ENCODE measurements around the gene CTU1.

The CTU1 gene

DNA sequence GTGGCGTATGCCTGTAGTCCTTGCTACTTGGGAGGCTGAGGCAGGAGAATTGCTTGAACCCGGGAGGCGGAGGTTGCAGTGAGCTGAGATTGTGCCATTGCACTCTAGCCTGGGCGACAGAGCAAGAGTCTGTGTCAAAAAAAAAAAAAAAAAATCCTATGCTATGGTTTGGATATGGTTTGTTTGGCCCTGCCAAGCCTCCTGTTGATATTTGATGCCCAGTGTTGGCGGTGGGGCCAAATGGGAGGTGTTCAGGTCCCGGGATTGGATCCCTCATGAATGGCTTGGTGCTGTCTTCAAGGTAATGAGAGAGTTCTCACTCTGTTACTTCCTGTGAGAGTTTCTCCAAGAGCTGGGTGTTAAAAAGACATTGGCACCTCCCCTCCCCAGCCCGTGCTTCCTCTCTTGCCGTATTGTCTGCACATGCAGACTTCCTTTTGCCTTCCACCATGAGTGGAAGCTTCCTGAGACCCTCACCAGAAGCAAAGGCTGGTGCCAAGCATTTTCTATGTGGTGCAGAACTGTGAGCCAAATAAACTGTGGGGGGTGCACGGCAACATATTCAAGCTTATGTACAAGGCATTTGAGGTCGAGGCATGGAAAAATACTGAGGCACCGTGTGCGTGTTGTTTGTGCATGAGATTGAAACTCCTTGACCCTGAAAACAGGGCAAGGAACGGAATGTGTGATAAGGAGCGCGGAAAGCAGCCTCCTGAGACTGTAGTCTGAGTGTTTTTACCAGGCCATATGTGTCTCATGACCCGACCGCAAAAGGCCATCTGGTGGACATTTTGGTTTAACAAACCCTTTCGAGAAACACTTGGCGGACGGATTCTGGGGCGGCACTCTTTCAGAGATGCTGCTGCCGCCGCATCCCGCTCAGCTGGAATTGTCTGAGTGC, 23.8 kb upstream of the CTU1 start:
- DNase-seq, result peak; percentile 57

DNA sequence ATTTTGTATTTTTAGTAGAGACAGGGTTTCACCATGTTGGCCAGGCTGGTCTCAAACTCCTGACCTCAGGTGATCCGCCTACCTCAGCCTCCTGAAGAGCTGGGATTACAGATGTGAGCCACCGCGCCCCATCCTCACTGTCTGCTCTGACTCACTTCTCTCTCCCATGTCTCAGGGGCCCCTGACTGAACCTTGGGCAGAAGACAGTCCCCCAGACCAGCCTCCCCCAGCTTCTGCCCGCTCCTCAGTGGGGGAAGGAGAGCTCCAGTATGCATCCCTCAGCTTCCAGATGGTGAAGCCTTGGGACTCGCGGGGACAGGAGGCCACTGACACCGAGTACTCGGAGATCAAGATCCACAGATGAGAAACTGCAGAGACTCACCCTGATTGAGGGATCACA, 21.5 kb upstream of the CTU1 start:
- no peak for DNase-seq

DNA sequence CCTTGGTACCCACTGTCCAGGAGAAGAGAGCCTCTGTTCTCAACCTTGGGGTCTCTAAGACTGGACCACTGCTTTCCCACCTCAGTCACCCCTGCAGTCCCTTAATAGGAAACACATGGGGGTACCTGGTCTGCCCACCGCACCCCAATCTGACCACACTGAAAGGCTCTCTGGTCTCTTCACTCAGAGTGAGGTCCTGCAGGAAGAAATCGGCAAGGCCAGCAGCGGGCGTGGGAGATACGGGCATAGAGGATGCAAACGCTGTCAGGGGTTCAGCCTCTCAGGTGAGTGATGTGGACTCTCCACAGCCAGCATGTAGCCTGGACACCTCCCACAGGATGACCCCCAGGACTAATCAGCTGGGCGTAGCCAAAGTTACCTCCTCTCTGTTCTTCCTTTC, 20.0 kb upstream of the CTU1 start:
- no peak for DNase-seq

DNA sequence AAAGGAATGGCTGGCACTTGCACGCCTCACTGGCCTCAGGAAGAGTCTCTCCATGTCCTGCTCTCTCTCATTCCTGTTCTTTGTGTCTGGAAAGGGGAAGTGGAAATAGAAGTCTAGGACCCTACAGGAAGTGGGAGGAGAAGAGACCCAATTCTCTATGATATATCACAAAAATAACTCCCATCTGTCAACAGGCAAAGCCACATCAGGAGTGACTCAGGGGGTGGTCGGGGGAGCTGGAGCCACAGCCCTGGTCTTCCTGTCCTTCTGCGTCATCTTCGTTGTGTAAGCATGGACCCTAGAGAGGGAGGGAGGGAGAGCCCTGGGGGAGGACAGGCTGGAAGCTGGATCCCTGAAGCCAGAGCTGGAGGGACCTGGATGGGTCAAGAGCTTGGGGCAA, 19.5 kb upstream of the CTU1 start:
- DNase-seq, result peak; percentile 29

DNA sequence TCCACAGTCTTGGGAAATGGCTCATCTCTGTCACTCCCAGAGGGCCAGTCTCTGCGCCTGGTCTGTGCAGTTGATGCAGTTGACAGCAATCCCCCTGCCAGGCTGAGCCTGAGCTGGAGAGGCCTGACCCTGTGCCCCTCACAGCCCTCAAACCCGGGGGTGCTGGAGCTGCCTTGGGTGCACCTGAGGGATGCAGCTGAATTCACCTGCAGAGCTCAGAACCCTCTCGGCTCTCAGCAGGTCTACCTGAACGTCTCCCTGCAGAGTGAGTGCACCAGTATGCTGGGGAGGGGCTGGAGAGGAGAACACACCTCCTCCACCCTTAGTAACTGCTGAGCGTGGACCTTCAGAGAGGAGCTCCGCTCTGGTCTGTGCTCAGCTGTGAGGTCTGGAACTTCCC, 18.8 kb upstream of the CTU1 start:
- no peak for DNase-seq

DNA sequence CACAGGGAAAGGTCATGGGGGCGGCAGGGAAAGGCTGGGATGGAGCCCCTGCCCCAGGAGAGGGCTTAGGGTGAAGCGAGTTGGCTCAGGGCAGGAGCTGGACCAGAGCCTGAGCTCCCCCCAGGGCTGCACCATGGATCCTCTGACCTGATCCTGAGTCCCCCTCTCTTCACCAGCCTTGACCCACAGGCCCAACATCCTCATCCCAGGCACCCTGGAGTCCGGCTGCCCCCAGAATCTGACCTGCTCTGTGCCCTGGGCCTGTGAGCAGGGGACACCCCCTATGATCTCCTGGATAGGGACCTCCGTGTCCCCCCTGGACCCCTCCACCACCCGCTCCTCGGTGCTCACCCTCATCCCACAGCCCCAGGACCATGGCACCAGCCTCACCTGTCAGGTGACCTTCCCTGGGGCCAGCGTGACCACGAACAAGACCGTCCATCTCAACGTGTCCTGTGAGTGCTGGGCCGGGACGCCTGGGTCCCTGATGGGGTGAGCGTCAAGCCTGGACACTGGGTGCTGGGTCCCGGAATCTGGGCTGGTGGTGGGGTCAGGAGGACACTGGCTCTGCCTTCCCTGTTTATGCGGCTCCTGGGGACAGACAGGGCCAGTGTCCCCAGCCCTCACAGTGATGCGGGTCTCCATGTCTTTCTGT, 17.3 kb upstream of the CTU1 start:
- no peak for DNase-seq

DNA sequence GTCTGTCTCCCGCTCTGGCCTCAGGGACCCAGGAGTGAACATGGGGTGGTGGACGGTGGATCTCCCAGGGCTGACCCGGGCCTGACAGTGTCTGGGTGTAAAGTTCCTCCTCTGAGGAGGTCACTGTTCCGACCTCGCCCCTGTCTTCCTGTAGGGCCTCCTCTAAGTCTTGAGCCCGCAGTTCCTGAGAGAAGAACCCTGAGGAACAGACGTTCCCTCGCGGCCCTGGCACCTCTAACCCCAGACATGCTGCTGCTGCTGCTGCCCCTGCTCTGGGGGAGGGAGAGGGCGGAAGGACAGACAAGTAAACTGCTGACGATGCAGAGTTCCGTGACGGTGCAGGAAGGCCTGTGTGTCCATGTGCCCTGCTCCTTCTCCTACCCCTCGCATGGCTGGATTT, 16.5 kb upstream of the CTU1 start, which contains the start of gene SIGLEC9:
Gene SIGLEC9, plus strand, starts transcription at position 178 of the 400 bp plus-strand sequence. Its CDS starts 69 bp downstream, at position 247.
- DNase-seq, result no peak

DNA sequence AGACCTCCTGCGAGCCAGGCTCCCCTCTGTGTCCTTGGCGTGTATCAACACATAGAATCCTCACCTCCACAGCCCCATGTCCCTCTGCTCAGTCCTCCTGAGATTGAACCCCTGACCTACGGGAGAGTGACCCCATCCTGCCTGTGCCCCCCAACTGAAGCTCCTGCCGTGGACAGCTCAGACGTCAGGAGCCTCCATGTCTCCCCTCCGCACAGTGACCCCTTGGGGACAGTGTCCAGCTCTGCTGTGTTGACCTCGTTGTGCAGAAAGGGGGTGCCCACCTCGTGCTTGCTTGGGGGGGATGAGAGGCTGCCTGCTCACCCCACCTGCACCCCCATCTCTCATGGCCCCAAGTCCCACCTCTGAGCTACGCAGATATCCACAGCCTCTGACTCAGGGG, 16.0 kb upstream of the CTU1 start:
- no peak for DNase-seq

DNA sequence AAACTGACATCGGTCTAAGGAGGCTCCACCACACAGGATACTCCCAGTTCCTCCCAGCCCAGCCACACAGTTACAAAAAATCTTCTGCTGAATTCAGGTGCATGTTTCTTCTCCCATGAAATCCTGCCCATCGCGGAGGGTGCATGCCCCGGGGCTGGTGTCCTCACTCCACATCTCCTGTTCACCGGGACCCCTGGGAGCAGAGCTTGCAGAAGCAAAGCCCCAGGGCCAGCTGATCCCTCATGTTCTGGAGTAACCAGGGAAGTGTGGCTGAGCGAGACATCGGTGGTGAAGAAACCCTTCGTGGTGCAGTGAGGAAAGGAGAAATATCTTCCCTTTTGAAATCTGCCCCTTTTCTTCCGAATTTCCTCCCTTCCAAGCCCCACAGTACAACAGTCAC, 15.6 kb upstream of the CTU1 start:
- DNase-seq, result no peak

DNA sequence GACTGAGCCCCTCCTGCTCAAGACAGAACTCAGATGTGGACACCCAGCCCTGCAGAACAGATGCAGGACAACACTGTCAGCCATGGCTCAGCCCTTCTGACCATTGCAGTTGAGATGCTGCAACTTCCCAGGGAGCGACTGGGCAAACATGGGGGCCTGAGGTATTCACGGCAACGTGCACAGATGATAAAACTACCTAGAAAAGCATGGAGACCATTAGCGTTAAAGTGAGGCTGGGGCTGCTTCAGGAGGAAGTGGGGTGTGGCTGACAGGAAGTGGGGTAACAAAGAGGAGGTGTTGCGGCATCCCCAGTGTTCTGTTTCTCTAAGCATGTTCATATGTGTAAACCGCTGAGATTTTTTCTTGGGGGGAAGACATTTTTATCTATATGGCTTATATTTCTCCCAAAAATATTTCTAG, 15.2 kb upstream of the CTU1 start:
- DNase-seq, result no peak

DNA sequence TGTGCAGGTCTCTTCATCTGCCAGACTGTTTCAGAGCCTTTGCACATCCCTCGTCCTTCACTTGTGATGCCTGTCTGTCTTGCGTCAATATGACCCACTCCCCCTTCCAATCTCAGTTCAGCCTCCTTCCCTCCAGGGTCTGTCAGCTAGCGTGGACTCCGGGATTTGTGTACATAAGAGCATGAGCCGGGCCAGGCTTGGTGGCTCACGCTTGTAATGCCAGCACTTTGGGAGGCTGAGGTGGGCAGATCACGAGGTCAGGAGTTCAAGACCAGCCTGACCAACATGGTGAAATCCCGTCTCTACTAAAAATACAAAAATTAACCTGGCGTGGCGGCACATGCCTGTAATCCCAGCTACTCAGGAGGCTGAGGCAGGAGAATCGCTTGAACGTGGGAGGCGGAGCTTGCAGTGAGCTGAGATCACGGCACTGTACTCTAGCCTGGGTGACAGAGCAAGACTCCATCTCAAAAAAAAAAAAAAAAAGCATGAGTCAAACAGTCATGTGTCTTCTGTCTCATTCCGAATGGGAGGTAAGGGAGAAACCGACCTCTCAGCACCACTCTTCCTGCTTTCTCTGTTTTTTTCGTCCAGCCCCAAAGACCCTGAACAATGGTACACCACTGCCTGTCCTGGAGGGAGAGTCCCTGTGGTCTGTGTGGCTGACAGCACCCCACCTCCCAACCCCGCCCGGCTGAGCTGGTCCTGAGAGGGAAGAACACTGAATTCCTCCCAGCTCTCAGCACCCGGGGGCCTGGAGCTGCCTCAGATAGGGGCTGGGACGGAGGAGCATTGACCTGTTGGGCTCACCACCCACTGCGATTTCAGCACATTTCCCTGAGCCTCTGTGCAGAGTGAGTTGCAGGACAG, 14.1 kb upstream of the CTU1 start:
- no peak for DNase-seq

DNA sequence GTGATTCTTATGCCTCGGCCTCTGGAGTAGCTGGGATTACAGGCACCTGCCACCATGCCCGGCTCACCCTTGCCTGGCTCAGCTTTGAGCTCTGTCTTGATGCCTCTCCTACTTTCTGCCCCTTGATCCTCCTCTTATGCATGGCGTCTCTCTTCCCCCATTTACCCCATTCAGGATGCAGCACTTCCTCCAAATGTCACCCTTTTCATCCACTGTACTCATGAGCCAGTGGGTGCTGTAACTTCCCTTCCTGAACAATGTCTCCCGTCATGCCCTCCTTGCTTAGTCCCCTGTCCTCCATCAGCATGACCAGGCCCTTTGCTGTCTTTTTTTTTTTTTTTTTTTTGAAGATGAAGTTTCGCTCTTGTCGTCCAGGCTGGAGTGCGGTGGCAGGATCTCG, 13.0 kb upstream of the CTU1 start:
- DNase-seq, result no peak

DNA sequence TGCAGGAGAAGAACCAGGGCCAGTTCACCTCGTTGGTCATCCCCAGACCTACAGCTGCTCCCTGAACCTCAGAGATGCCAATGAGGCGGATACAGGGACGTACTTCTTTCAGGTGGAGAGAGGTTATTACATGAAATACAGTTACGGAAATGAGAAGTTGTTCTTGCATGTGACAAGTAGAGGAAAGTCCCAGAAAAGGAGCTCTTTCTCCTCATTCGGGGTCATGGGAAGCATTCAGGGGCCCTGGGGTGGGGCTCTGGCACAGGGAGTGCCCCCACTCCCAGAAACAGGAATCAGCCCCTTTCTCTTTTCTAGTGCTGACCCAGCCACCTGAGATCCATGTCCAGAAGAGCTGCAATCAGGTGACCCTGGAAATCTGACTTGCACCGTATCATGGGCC, 12.0 kb upstream of the CTU1 start:
- no peak for DNase-seq

DNA sequence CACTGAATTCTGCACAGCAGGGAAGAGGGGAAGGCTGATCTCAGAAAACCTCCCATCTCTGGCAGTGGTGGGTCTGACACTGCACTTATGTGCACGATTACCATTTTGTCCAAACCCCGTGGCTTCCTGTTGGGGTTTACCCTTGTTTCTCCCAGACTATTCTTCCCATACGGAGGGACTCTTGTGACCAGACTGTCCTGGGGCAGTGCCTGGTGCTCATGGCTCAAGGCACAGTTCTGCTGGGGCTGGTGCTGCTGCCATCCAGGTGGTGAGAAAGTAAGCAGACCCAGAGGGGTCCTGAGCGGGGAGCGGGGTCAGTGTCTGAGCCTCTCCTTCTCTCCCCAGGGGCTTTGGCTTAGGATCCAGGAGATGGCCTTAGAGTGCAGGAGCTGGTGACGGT, 11.4 kb upstream of the CTU1 start:
- DNase-seq, result no peak

DNA sequence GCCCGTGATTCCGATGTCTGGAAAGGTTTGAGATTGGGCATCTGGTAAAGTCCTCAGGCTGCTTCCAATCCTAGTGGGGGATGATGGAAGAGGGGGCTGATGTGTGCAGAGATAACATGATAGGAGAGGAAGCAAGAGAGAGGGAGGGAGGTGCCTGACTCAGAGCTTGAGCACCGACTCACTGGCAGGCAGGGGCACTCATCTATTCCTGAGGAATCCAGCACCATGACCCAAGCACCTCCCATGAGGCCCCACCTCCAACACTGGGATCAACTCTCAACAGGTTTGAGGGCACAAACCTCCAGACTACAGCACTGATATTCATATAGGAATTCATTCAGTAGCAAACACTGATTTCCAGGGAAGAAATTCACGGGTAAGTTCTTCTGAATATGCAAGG, 10.9 kb upstream of the CTU1 start:
- DNase-seq, result no peak

DNA sequence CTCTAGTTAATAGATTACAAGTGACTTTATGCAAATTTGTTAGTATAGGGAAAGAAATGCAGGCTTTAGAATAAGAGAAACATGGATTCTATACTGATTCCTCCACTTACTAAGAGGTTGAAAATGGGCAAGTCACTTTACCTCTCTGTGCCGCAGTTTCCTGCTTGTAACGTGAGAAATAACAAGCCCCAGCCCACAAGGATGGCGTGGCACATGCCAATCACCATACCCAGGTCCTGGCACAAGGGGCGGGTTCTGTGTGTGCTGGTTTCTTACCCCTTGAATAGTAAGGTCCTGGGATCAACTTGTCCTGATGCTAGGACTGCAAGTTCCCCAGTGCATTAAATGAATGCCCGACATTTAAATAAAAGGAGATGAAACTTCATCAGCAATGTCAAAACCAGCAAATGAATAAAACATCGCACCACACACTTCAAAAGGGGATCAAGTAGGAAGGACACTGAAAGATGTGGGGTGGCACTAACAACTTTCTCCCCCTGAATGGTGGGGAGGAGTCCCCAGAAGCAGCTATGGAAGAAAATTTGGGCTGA, 8.6 kb upstream of the CTU1 start:
- DNase-seq, result no peak

DNA sequence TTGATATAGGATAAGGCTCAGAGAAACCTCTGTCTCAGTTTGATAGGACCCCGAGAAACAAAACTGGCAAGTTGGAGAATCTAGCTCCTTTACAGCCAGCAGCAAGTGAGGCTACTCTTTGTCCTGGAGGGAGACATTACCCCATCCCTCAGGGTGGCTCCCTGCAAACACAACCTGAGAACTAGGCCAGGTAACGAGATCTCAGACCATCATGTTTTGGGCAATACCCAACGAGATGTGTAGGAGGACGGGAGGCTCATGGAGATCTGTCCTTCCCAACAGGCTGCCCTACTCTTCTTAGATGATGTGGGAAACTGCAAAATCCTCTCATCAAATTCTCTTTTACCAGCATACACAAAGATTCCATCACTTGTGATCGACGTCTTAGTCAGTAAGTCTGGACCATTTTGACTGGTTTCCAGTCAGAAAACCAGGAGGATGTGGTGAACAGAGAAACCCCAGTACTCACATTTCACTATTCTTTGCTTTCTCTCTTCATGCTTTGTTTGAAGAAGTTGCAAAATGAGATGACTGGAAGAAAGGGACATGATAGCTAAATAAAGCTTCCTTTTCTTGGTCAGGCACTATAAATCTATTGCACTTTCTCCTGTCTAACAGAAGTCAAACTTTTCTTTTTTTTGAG, 6.0 kb upstream of the CTU1 start:
- DNase-seq, result no peak

DNA sequence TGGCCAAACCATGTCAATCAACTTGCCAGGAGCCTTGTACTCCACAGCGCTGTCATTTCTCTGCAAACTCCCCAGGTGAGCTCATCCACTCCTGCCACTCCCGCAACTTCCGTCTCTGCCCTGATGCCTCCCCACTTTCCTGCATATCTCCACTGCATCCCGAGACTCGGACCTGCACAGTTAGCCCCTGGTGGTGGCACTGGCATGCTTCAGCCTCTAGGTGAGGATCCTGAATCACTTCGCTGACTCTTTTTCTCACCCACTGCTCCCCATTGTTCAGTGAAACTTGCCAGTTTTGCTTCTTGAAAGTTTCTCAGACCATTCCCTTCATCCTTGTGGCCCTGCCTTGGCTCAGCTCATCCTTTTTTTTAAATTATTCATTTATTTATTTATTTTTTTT, 3.4 kb upstream of the CTU1 start:
- no peak for DNase-seq

DNA sequence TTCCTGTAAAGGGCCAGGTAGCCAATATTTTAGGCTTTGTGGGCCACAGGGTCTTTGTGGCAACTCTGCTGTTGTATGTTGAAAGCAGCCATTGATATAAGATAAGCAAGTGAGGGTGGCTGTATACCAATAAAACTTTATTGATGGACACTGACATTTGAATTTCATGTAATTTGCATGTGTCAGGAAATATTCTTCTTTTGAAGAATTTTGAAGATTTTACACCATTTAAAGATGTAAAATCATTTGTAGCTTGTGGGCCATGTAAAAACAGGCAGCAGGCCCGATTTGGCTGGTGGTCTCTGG, 2.4 kb upstream of the CTU1 start:
- no peak for DNase-seq

DNA sequence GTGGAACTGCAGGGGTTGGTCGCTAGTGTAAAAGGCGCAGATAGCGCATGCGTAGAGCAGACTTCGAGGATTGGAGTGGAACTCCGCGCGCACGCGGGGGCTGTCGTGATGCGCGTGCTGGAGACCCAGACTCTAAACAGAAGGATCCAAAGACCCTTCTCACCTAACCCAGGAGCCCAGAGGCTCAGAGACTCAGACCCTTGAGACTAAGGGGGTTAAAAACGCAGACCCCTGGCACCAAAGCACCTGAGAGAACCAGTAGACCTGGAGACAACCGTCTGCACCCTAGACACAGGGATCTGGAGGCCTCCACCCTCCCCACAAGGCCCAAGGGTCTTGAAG, 567 bp upstream of the CTU1 start:
- DNase-seq, result no peak

DNA sequence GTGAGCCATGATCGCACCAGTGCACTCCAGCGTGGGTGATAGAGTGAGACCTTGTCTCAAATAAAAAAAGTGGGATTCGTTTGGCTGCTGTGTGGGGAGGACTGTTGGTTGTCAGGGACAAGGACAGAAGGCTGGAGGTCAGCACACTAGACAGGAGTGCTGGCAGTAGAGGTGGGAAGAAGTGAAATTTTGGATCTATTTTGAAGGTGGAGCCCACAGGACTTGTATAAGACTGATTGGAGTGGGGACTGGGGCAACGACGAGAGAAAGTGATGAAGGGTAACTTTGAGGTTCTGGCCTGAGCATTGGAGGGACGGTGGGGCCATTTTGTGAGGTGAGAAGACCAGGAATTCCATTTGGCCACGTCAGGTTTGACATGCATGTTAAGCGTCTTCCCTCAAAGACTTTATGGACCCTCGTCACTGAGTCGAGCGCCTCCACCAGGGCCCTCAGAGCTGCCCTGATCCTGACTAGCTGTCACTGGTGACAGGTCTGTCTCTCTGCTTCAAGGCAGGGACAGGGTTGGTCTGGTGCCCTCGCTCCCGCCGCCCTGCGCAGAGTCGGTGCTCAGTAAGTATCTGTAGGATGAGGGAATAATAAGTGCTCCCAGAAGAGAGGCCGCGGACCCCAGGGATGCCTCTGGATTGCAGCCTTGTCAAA, 673 bp downstream of the CTU1 start:
- DNase-seq, result no peak

DNA sequence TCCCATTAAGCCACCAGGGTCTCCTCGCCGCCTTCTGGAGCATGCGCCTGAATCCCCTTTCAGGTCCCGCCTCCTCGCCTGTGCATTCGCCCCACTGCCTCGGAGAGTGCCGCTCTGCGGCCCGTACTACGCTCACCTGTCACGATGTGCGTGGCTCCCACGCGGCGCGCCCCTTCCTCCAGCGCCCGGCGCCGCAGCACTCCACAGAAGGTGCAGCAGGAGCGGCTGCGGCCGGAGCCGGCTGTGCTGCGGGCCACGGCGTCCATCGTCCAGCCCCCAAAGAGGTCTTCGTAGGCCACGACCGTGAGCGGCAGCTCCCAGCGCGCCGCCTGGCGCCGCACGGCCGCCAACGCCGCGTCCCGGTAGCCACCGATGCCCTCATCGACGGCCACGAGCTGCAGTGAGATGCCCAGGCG, 4.3 kb downstream of the CTU1 start:
- no peak for DNase-seq

Data from hematopoietic multipotent progenitor cell treated with erythropoietin and hydrocortisone succinate and interleukin-3 and kit ligand, for 8 days (in vitro differentiated cells).